Fibroblast of pulmonary artery (primary cell): Measurements from ENCODE around the gene RRP8.

Experiments
- DNase-seq: peaks from one replicate; pipeline ENCODE4 v3.0.0-alpha.2; 2010; ENCODE audit warnings: low read depth
- H3K4me3 ChIP-seq: replicated peaks from 2 replicates; pipeline ENCODE4 v1.5.1; 2011; ENCODE audit warnings: low read depth, mild to moderate bottlenecking, control low read depth, low read length, moderate library complexity
- TF ChIP-seq, protein P1 (sequence below): IDR thresholded peaks from 2 replicates; pipeline ENCODE4 v1.5.1; 2011; ENCODE audit warnings: mild to moderate bottlenecking, control low read depth, low read length, inconsistent platforms; ENCODE audit errors: missing control alignments

The RRP8 gene

GRCh38 chr11:6611963-6612212 is 8.5 kb upstream of the RRP8 start:
- TF ChIP-seq, protein P1, sequence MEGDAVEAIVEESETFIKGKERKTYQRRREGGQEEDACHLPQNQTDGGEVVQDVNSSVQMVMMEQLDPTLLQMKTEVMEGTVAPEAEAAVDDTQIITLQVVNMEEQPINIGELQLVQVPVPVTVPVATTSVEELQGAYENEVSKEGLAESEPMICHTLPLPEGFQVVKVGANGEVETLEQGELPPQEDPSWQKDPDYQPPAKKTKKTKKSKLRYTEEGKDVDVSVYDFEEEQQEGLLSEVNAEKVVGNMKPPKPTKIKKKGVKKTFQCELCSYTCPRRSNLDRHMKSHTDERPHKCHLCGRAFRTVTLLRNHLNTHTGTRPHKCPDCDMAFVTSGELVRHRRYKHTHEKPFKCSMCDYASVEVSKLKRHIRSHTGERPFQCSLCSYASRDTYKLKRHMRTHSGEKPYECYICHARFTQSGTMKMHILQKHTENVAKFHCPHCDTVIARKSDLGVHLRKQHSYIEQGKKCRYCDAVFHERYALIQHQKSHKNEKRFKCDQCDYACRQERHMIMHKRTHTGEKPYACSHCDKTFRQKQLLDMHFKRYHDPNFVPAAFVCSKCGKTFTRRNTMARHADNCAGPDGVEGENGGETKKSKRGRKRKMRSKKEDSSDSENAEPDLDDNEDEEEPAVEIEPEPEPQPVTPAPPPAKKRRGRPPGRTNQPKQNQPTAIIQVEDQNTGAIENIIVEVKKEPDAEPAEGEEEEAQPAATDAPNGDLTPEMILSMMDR, result no peak
- no peak for DNase-seq
- peak overlapping the region; percentile 66 for H3K4me3 ChIP-seq

DNA sequence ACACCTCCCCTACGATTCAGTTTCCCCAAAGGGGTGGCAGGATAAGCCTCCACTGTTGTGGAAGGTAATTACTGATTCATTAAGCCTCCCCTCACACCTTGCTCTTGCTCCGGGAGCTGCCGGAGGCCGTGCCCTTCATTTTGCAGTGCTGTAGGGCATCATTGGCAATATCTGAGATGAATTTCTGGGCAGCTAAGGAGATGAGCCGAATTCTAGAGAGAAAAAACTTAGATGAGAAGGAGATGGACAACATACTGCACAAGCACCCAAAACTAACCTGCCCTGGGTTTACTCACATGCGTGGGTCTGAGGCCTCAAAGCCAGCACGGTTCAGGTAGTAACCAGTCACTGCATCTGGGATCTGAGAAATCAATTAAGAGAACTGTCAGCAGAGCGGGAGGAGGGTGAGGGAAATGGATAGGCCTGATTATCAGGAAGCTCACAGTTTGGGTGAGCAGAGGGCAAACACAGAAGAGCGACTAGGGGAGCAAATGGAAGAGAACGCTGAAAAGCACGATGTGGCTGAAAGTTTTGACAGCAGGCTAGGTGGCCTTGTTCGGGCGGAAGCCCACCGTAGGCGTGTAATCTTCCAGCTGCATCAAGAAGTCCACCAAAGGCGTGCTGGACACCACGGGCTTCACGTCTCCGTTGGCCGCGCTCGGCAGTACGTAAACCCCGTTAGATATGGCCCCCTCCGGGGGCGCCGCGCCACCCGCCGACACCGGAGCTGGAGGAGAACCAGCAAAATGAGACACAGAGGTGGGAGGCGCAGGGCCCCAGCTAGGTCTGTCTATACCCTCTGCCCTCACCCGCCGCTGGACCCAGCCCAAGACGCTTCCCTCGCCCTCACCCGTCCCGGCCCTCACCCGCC is 7.9 kb upstream of the RRP8 start:
- DNase-seq, result peak; percentile 31
- H3K4me3 ChIP-seq, result peak overlapping the region; percentile 66
- TF ChIP-seq, protein P1, result no peak

- TF ChIP-seq, protein P1, result no peak
- no peak for DNase-seq
- peak overlapping the region; percentile 66 for H3K4me3 ChIP-seq
Measured at GRCh38 chr11:6610591-6610990, 7.2 kb upstream of the RRP8 start.

GRCh38 chr11:6609502-6610015 is 6.1 kb upstream of the RRP8 start:
- TF ChIP-seq, protein P1, result no peak
- H3K4me3 ChIP-seq, result no peak overlapping the region
- DNase-seq, result no peak

DNA sequence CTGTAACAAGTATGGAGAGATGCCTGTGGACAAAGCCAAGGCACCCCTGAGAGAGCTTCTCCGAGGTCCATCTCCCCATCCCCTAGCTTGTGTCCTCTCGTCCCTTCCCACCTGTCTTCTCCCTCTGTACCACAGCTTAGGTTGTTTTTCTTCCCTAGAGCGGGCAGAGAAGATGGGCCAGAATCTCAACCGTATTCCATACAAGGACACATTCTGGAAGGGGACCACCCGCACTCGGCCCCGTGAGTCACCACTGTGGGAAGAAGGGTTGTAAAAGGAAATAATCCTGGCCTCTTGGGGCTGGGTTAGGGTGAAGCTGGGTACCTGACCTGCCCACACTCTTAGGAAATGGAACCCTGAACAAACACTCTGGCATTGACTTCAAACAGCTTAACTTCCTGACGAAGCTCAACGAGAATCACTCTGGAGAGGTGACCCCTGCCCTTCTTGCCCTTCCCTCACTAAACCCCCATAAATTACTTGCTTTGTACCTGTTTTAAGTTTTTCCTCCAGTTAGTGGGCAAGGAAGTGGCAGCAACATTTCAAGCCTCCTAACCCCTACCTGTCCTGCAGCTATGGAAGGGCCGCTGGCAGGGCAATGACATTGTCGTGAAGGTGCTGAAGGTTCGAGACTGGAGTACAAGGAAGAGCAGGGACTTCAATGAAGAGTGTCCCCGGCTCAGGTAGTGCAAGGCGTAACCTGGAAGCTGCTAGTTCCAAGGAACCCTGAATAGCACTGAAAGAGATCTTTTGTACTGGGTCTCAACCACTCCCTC is 5.5 kb upstream of the RRP8 start:
- DNase-seq, result no peak

DNA sequence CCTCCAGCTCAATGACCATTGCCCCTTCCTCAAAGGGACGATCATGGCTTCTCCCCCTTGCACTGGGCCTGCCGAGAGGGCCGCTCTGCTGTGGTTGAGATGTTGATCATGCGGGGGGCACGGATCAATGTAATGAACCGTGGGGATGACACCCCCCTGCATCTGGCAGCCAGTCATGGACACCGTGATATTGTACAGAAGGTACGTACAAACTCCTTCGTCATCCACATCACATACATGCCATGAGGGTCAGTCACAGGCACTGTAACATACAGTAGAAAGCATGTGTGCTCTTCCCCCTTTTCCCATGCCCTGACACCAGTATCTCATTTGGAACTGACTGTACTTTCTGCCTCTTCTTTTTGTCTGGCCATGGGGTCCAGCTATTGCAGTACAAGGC is 4.6 kb upstream of the RRP8 start:
- TF ChIP-seq, protein P1, result no peak
- no peak for DNase-seq
- H3K4me3 ChIP-seq, result no peak overlapping the region

More for the DNA sequence above, 5.5 kb upstream of the RRP8 start:
- TF ChIP-seq, protein P1, result no peak
- H3K4me3 ChIP-seq, result no peak overlapping the region
